HCT116 (cell line): ENCODE results near the gene DLX3. TPM values are rescaled to one million over a fixed set of nuclear protein-coding genes. Genes with fewer than 3 reads are reported as not detected.

Experiments
- ATAC-seq: fragments of 200-7000 bp; cut with Tn5 transposase; 2 replicates; pipeline ENCODE4 v1.9.1; 2020; ENCODE audit warnings: mild to moderate bottlenecking, moderate library complexity
- BruUV-seq: library from RNA; stranded (reverse); fragments of 400-500 nt; replicated peaks from 2 replicates; lab custom pipeline; 2021; lab: Mats Ljungman, UMichigan
- CTCF ChIA-PET: fragments of 300-600 bp; sonication (Branson Sonifier 250); formaldehyde crosslinking; loops from one replicate; lab custom pipeline; 2021; ENCODE audit warnings: antibody characterized with exemption; lab: Charles Lee
- POLR2A ChIA-PET: fragments of 300-600, 350-600 bp; sonication (Branson Sonifier 250); formaldehyde crosslinking; loops from one replicate; lab custom pipeline; 2021; ENCODE audit warnings: antibody characterized with exemption; lab: Charles Lee
- RAD21 ChIA-PET, 2 experiments: fragments of 300-600 bp; sonication (Branson Sonifier 250); formaldehyde crosslinking; loops; one replicate each; lab custom pipeline; 2023; ENCODE audit warnings: low total read pairs in 2 of 2; ENCODE audit not compliant: uncharacterized antibody in 2 of 2, unreplicated experiment in 2 of 2, low non-redundant PET in 1 of 2; lab: Charles Lee
- DNase-seq: peaks from one replicate; pipeline ENCODE4 v3.0.0-alpha.2; 2010; ENCODE audit warnings: low read depth, low spot score
- H2AFZ ChIP-seq: fragments of 200-600 bp; shearing (Covaris generic), sonication (generic); 2 replicates; pipeline ENCODE4 v1.6.1; 2017; ENCODE audit warnings: low read depth, mixed run types, mixed read lengths, antibody characterized with exemption, low read length; ENCODE audit not compliant: poor library complexity, severe bottlenecking
- H3K27ac ChIP-seq: 2 replicates; pipeline ENCODE4 v1.5.1; 2012; ENCODE audit warnings: low read depth, low read length
- H3K27me3 ChIP-seq: fragments of 200-600 bp; sonication (generic); 2 replicates; pipeline ENCODE4 v1.6.1; 2016; ENCODE audit warnings: mixed run types, low read length, mixed read lengths; ENCODE audit not compliant: insufficient read depth
- H3K36me3 ChIP-seq, 2 experiments: fragments of 200-500 bp in 1 of 2; fragments of 200-600 bp in 1 of 2; sonication (Bioruptor generic) in 1 of 2; sonication (generic) in 1 of 2; 2 replicates each; pipeline versions ENCODE4 v1.5.1 to v1.6.1; 2014 to 2016; ENCODE audit warnings: low read length in 2 of 2, inconsistent platforms in 1 of 2, mixed read lengths in 1 of 2, mixed run types in 1 of 2; ENCODE audit not compliant: insufficient read depth in 2 of 2, control insufficient read depth in 1 of 2
- H3K4me1 ChIP-seq, 2 experiments: fragments of 200-600 bp in 1 of 2; sonication (generic) in 1 of 2; 2 replicates each; pipeline versions ENCODE4 v1.5.1 to v1.6.1; 2012 to 2017; ENCODE audit warnings: low read length in 2 of 2, inconsistent platforms in 1 of 2, mild to moderate bottlenecking in 1 of 2, mixed read lengths in 1 of 2, mixed run types in 1 of 2, moderate library complexity in 1 of 2; ENCODE audit not compliant: insufficient read depth in 2 of 2, control insufficient read depth in 1 of 2
- H3K4me2 ChIP-seq: fragments of 200-600 bp; sonication (generic); 2 replicates; pipeline ENCODE4 v1.6.1; 2017; ENCODE audit warnings: mixed run types, low read length, mixed read lengths
- H3K4me3 ChIP-seq, 2 experiments: fragments of 200-600 bp in 1 of 2; sonication (generic) in 1 of 2; replicated peaks in 1 of 2; 2 replicates each; pipeline ENCODE4 v1.5.1; 2011 to 2016; ENCODE audit warnings: low read length in 2 of 2, control low read depth in 1 of 2, low read depth in 1 of 2, mild to moderate bottlenecking in 1 of 2, mixed read lengths in 1 of 2, mixed run types in 1 of 2
- H3K79me2 ChIP-seq: fragments of 200-600 bp; sonication (generic); 2 replicates; pipeline ENCODE4 v1.6.1; 2017; ENCODE audit warnings: mild to moderate bottlenecking, mixed run types, low read length, moderate library complexity, mixed read lengths; ENCODE audit not compliant: insufficient read depth
- H3K9ac ChIP-seq: fragments of 200-600 bp; sonication (generic); 2 replicates; pipeline ENCODE4 v1.6.1; 2016; ENCODE audit warnings: low read length, mixed read lengths
- H3K9me2 ChIP-seq: fragments of 200-600 bp; sonication (generic), shearing (Covaris generic); 2 replicates; pipeline ENCODE4 v1.6.1; 2017; ENCODE audit warnings: mixed run types, mild to moderate bottlenecking, moderate library complexity; ENCODE audit not compliant: insufficient read depth
- H3K9me3 ChIP-seq, 2 experiments: fragments of 200-500 bp in 1 of 2; fragments of 200-600 bp in 1 of 2; sonication (Bioruptor generic) in 1 of 2; sonication (generic) in 1 of 2; 2 replicates each; pipeline ENCODE4 v1.6.1; 2014 to 2017; ENCODE audit warnings: low read length in 2 of 2, mixed read lengths in 2 of 2, inconsistent platforms in 1 of 2, low read depth in 1 of 2, mild to moderate bottlenecking in 1 of 2, mixed run types in 1 of 2, moderate library complexity in 1 of 2; ENCODE audit not compliant: control insufficient read depth in 1 of 2, insufficient read depth in 1 of 2
- H4K20me1 ChIP-seq: fragments of 200-600 bp; sonication (generic), shearing (Covaris generic); 2 replicates; pipeline ENCODE4 v1.6.1; 2017; ENCODE audit warnings: mixed run types, mild to moderate bottlenecking, moderate library complexity; ENCODE audit not compliant: insufficient read depth
- CBX3 ChIP-seq: IDR thresholded peaks from 2 replicates; pipeline ENCODE4 v1.6.1; 2012; ENCODE audit warnings: low read depth
- EGR1 ChIP-seq: IDR thresholded peaks from 2 replicates; pipeline ENCODE4 v1.6.1; 2012; ENCODE audit warnings: low read depth
- EZH2 ChIP-seq: fragments of 200-600 bp; sonication (generic); IDR thresholded peaks from 2 replicates; pipeline ENCODE4 v1.6.1; 2017; ENCODE audit warnings: antibody characterized with exemption, mixed run types
- RAD21 ChIP-seq: IDR thresholded peaks from 2 replicates; pipeline ENCODE4 v1.6.1; 2012; ENCODE audit warnings: low read depth, mild to moderate bottlenecking
- SIN3A ChIP-seq: IDR thresholded peaks from 2 replicates; pipeline ENCODE4 v1.6.1; 2012; ENCODE audit warnings: low read depth
- SRF ChIP-seq: IDR thresholded peaks from 2 replicates; pipeline ENCODE4 v1.6.1; 2012; ENCODE audit warnings: low read depth
- TCF7L2 ChIP-seq: IDR thresholded peaks from 2 replicates; pipeline ENCODE4 v1.7.0; 2011; ENCODE audit warnings: borderline replicate concordance, inconsistent platforms; ENCODE audit not compliant: insufficient read depth, insufficient read length; ENCODE audit errors: extremely low read depth
- ZFX ChIP-seq: fragments of 450-650 bp; IDR thresholded peaks from 2 replicates; pipeline ENCODE4 v1.6.1; 2017
- ZNF274 ChIP-seq: fragments of 200-500 bp; sonication (Bioruptor generic); IDR thresholded peaks from 2 replicates; pipeline ENCODE4 v1.6.1; 2014; ENCODE audit warnings: mild to moderate bottlenecking, low read depth, low read length, inconsistent platforms
- intact Hi-C: fragments of 100-400 bp; cut with micrococcal nuclease; formaldehyde crosslinking; loops from 2 replicates; pipeline ENCODE4 v1.10.0; 2022
- total RNA-seq: library from RNA; stranded (reverse); gene quantifications from one replicate; pipeline ENCODE4 v1.2.1, GENCODE V29; 2021; ENCODE audit not compliant: unreplicated experiment
- TF ChIP-seq, protein P1 (sequence below): IDR thresholded peaks from 2 replicates; pipeline ENCODE4 v1.6.1; 2012; ENCODE audit warnings: low read depth
- TF ChIP-seq, protein P2 (sequence below), 3 experiments: fragments of 200-600 bp in 1 of 3; sonication (generic) in 1 of 3; IDR thresholded peaks in 2 of 3; conservative IDR thresholded peaks in 1 of 3; 2 replicates each; pipeline ENCODE4 v1.5.1; 2012 to 2017; ENCODE audit warnings: low read depth in 2 of 3, low read length in 2 of 3, antibody characterized with exemption in 1 of 3, borderline replicate concordance in 1 of 3, control low read depth in 1 of 3, mild to moderate bottlenecking in 1 of 3, mixed read lengths in 1 of 3, mixed run types in 1 of 3, moderate library complexity in 1 of 3; ENCODE audit not compliant: insufficient read depth in 1 of 3
- TF ChIP-seq, protein P3 (sequence below): IDR thresholded peaks from 2 replicates; pipeline ENCODE4 v1.6.1; 2012

The DLX3 gene
- total RNA-seq, 1 experiment from 2014 or later = not detected

DNA sequence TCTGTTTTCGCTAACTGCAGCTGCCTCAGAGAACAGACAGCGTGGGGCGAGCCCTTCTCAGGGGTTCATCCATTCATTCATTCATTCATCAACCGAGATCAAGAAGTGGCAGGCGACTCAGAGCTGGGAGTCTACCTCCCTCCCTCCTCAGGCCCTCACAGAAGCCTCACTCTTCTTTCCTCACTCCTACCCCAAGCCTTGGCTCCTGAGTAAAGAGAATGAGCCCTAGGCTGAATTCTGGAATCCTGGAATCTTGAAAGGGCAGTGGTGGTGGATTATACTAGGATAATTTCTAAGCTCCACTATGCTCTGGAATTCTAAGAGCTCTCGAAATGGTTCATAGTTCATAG, 2.3 kb upstream of the DLX3 start (continued):
- TF ChIP-seq, protein P1, sequence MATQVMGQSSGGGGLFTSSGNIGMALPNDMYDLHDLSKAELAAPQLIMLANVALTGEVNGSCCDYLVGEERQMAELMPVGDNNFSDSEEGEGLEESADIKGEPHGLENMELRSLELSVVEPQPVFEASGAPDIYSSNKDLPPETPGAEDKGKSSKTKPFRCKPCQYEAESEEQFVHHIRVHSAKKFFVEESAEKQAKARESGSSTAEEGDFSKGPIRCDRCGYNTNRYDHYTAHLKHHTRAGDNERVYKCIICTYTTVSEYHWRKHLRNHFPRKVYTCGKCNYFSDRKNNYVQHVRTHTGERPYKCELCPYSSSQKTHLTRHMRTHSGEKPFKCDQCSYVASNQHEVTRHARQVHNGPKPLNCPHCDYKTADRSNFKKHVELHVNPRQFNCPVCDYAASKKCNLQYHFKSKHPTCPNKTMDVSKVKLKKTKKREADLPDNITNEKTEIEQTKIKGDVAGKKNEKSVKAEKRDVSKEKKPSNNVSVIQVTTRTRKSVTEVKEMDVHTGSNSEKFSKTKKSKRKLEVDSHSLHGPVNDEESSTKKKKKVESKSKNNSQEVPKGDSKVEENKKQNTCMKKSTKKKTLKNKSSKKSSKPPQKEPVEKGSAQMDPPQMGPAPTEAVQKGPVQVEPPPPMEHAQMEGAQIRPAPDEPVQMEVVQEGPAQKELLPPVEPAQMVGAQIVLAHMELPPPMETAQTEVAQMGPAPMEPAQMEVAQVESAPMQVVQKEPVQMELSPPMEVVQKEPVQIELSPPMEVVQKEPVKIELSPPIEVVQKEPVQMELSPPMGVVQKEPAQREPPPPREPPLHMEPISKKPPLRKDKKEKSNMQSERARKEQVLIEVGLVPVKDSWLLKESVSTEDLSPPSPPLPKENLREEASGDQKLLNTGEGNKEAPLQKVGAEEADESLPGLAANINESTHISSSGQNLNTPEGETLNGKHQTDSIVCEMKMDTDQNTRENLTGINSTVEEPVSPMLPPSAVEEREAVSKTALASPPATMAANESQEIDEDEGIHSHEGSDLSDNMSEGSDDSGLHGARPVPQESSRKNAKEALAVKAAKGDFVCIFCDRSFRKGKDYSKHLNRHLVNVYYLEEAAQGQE = no peak
- TF ChIP-seq ZFX = no peak
- no peak for TF ChIP-seq ZNF274
- TF ChIP-seq TCF7L2 = no peak
- no peak for TF ChIP-seq RAD21
- no peak for TF ChIP-seq CBX3

DNA sequence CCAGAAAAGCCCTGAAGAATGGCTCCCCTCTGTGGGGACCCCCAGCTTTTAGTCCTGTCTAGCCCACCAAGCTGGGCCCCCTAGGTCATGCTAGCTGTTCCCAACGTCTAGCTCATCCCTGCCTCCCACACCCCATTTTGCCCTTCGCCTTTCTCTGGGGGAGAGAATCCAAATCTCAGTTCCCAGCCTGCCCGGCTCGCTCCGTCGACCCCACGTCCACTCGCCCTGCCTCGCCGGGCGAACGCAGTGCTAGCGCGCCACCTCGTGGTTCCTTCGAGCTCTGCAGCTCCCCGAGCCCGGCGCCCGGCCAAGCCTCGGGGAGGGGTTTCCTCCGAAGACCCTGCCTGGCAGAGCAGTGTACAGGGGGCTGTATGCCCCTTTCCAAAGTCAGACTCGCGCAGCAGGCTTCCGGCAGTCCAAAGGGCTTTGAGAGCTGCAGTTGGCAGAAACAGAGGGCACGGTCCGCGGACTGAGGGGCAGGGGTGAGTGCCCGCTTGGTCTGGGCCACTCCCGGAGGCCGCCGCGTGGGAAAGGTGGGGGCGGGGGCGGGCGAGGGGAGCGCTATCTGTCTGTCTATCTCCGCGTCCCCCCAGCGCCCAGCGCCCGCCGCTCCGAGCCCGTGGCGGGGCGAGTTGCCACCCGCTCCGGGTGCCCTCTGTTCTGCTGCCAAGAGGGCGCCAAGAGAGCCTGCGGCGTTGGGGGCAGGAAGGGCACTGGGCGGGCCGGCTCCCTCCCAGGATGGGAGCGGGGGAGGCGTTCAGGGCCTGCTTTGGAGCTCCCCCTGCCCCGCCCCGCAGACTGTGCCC, 1.7 kb upstream of the DLX3 start:
- intact Hi-C loops = loop anchor here (1.0 to 2.0 kb wide), 5 partner anchors 44 to 428 kb away; partner anchors contain the start of gene KAT7
- peak overlapping the region; percentile 91 for H3K4me2 ChIP-seq
- peaks cover 14 to 30% of the 10 kb centered on the region in 2 experiments for H3K4me1 ChIP-seq
- ChIA-PET POLR2A (interaction anchor here (0.6 to 2.5 kb wide), 11 partner anchors 44 to 439 kb away, joined by 3 to 17 read pairs (median 4); partner anchors contain the start of genes FAM117A, ITGA3, KAT7 and SLC35B1), RAD21 (interaction anchor here (0.6 to 3.5 kb wide), 22 partner anchors 8 to 429 kb away, joined by 3 to 36 read pairs (median 5); partner anchors contain the start of genes PDK2 (in 1 of the 2) and SLC35B1 (in 1 of the 2)), CTCF (interaction anchor here (0.7 to 5.6 kb wide), 46 partner anchors 9 to 681 kb away, joined by 3 to 196 read pairs (median 6); partner anchors contain the start of genes FAM117A, ITGA3, KAT7 and PHB1)
- peak overlapping the region; percentile 87 for H2AFZ ChIP-seq
- no peaks in the 10 kb centered on the region for H3K36me3 ChIP-seq
- DNase-seq (no peak), ATAC-seq (peak; percentile 70)
- BruUV-seq = no TSS peak
- peaks cover 6% of the 10 kb centered on the region; the same call in 1 of the 2 replicates for H3K27me3 ChIP-seq
- peak overlapping the region; percentile 16; the same call in 1 of the 2 replicates for H3K27ac ChIP-seq
- no peaks in the 10 kb centered on the region for H4K20me1 ChIP-seq
- no peaks in the 10 kb centered on the region for H3K9me2 ChIP-seq
- H3K9me3 ChIP-seq = no peaks in the 10 kb centered on the region
- no peaks in the 10 kb centered on the region for H3K79me2 ChIP-seq
- peak overlapping the region; percentile 61 for H3K9ac ChIP-seq
- peak overlapping the region; percentile 56 to 69 for H3K4me3 ChIP-seq
- TF ChIP-seq, protein P2, sequence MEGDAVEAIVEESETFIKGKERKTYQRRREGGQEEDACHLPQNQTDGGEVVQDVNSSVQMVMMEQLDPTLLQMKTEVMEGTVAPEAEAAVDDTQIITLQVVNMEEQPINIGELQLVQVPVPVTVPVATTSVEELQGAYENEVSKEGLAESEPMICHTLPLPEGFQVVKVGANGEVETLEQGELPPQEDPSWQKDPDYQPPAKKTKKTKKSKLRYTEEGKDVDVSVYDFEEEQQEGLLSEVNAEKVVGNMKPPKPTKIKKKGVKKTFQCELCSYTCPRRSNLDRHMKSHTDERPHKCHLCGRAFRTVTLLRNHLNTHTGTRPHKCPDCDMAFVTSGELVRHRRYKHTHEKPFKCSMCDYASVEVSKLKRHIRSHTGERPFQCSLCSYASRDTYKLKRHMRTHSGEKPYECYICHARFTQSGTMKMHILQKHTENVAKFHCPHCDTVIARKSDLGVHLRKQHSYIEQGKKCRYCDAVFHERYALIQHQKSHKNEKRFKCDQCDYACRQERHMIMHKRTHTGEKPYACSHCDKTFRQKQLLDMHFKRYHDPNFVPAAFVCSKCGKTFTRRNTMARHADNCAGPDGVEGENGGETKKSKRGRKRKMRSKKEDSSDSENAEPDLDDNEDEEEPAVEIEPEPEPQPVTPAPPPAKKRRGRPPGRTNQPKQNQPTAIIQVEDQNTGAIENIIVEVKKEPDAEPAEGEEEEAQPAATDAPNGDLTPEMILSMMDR (IDR thresholded peaks at IDR 0.05 in 2 of 3, conservative IDR thresholded peaks at IDR 0.05 in 1 of 3; ENCODE audit: borderline replicate concordance in 1 of 3, insufficient read depth in 1 of 3, low read depth in 2 of 3, low read length in 2 of 3) = peak; percentile 98 to 100 (median 99)
- TF ChIP-seq, protein P1 = no peak
- no peak for TF ChIP-seq EZH2
- peak; percentile 100 for TF ChIP-seq RAD21
- TF ChIP-seq, protein P3, sequence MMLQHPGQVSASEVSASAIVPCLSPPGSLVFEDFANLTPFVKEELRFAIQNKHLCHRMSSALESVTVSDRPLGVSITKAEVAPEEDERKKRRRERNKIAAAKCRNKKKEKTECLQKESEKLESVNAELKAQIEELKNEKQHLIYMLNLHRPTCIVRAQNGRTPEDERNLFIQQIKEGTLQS = no peak
- TF ChIP-seq SRF = no peak
- no peak for TF ChIP-seq SIN3A
- TF ChIP-seq EGR1 = no peak
- TF ChIP-seq ZNF274 = no peak
